ENCODE data around the gene DDX54.

Gene DDX54

GRCh38 chr12:113154351-113154973 is 30.8 kb downstream of the DDX54 start:
- TF ChIP-seq CTCF (IDR thresholded peaks at IDR 0.05; ENCODE audit: insufficient read depth, low read depth, low read length, missing control alignments): no peak
- peak overlapping the region; percentile 19 for H3K4me3 ChIP-seq (ENCODE audit: low read length)
- DNase-seq (ENCODE audit: low read depth): peak; percentile 38

GRCh38 chr12:113152835-113153814 is 32.2 kb downstream of the DDX54 start:
- DNase-seq (ENCODE audit: low read depth): peak; percentile 83

GRCh38 chr12:113152196-113152834 is 33.0 kb downstream of the DDX54 start:
- no peak for DNase-seq (ENCODE audit: low read depth)
- TF ChIP-seq CTCF (IDR thresholded peaks at IDR 0.05; ENCODE audit: insufficient read depth, low read depth, low read length, missing control alignments): no peak
- H3K4me3 ChIP-seq (ENCODE audit: low read length): peak overlapping the region; percentile 40

More at GRCh38 chr12:113152835-113153814, 32.2 kb downstream of the DDX54 start:
- H3K4me3 ChIP-seq (ENCODE audit: low read length): peak overlapping the region; percentile 40
- peak; percentile 52 for TF ChIP-seq CTCF (IDR thresholded peaks at IDR 0.05; ENCODE audit: insufficient read depth, low read depth, low read length, missing control alignments)

- no peak for DNase-seq (ENCODE audit: low read depth)
- no peak for TF ChIP-seq CTCF (IDR thresholded peaks at IDR 0.05; ENCODE audit: insufficient read depth, low read depth, low read length, missing control alignments)
- H3K4me3 ChIP-seq (ENCODE audit: low read length): no peak overlapping the region
These were observed 33.6 kb downstream of the DDX54 start for GRCh38 chr12:113151655-113152054.

GRCh38 chr12:113149361-113150150 is 35.7 kb downstream of the DDX54 start, which contains the start of gene CFAP73:
CFAP73 (plus strand) TSS chr12:113149724; CDS start chr12:113149858, 134 bp downstream.
- no peak within 1 kb of the TSS for H3K4me3 ChIP-seq (ENCODE audit: low read length)
- TF ChIP-seq CTCF (IDR thresholded peaks at IDR 0.05; ENCODE audit: insufficient read depth, low read depth, low read length, missing control alignments): no peak
- DNase-seq (ENCODE audit: low read depth): peak; percentile 71

- no peak for TF ChIP-seq CTCF (IDR thresholded peaks at IDR 0.05; ENCODE audit: insufficient read depth, low read depth, low read length, missing control alignments)
- no peak overlapping the region for H3K4me3 ChIP-seq (ENCODE audit: low read length)
- no peak for DNase-seq (ENCODE audit: low read depth)
These were observed 38.3 kb downstream of the DDX54 start for GRCh38 chr12:113146999-113147398.

All from epithelial cell of esophagus (primary cell).